HFF-Myc (cell line): ENCODE results near the gene CYP24A1.
"Not testable (repeated sequence)": the region's sequence is repeated elsewhere in the genome, so short reads cannot be mapped to it uniquely, and the experiment has no call there.

Experiments used
- DNase-seq: peaks from one replicate; pipeline ENCODE4 v3.0.0-alpha.2; 2011; ENCODE audit warnings: low read depth; ENCODE audit errors: extremely low read depth
- H3K4me3 ChIP-seq: replicated peaks from 2 replicates; pipeline ENCODE4 v1.5.1; 2011; ENCODE audit warnings: low read depth, mild to moderate bottlenecking, control low read depth, low read length
- TF ChIP-seq, protein P1 (sequence below): IDR thresholded peaks from 2 replicates; pipeline ENCODE4 v1.5.1; 2012; ENCODE audit warnings: mild to moderate bottlenecking, low read depth, low read length, control low read depth; ENCODE audit errors: missing control alignments

CYP24A1 gene

GRCh38 chr20:54134445-54135220 is 39.2 kb downstream of the CYP24A1 start:
- TF ChIP-seq, protein P1, sequence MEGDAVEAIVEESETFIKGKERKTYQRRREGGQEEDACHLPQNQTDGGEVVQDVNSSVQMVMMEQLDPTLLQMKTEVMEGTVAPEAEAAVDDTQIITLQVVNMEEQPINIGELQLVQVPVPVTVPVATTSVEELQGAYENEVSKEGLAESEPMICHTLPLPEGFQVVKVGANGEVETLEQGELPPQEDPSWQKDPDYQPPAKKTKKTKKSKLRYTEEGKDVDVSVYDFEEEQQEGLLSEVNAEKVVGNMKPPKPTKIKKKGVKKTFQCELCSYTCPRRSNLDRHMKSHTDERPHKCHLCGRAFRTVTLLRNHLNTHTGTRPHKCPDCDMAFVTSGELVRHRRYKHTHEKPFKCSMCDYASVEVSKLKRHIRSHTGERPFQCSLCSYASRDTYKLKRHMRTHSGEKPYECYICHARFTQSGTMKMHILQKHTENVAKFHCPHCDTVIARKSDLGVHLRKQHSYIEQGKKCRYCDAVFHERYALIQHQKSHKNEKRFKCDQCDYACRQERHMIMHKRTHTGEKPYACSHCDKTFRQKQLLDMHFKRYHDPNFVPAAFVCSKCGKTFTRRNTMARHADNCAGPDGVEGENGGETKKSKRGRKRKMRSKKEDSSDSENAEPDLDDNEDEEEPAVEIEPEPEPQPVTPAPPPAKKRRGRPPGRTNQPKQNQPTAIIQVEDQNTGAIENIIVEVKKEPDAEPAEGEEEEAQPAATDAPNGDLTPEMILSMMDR = no peak
- peak; percentile 50 for DNase-seq
- no peak overlapping the region for H3K4me3 ChIP-seq

GRCh38 chr20:54133434-54134427 is 40.1 kb downstream of the CYP24A1 start:
- TF ChIP-seq, protein P1 = no peak
- H3K4me3 ChIP-seq = no peak overlapping the region
- DNase-seq = no peak

DNA sequence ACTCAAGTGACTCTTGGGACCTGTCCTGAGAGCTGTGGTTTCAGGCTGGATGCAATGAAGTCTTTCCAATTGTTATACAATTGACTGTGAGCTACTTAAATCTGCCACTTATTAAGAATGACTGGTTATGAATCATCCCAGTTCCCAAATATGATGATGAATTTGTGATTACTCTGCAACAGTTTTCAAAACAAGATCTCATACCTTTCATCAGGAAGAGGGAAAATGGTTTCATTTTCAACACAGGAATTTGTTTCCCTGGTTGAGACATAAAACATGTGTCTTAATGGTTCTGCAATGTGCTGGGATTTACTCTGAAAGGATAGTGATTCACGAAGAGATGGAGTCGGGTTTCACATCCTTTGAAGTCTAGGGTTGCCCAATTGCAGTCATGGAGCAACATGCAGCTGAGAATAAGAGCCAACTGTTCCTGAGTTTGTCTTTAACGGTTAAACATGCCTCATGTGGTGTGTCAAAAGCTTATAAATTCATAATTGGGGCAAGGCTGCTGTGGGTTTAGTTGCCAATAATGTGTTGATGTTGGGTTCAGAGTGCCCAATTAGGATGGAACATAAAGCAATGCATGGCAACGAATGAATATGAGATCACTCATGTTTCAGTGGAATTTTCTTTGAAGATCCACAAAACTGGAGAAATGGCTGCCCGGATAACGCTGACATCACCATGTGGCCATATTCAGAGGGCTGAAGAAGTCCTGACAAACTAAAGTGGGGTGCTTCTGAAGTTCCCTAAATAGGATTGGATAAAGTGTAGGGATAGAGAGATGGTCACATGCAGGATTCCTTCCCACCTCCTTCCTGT is 41.0 kb downstream of the CYP24A1 start:
- H3K4me3 ChIP-seq = no peak overlapping the region
- TF ChIP-seq, protein P1 = no peak
- peak; percentile 96 for DNase-seq

GRCh38 chr20:54131675-54132611 is 41.8 kb downstream of the CYP24A1 start:
- DNase-seq = no peak
- TF ChIP-seq, protein P1 = no peak
- no peak overlapping the region for H3K4me3 ChIP-seq

- H3K4me3 ChIP-seq, DNase-seq: not testable (repeated sequence)
These were observed 42.7 kb downstream of the CYP24A1 start for GRCh38 chr20:54131125-54131524.

DNA sequence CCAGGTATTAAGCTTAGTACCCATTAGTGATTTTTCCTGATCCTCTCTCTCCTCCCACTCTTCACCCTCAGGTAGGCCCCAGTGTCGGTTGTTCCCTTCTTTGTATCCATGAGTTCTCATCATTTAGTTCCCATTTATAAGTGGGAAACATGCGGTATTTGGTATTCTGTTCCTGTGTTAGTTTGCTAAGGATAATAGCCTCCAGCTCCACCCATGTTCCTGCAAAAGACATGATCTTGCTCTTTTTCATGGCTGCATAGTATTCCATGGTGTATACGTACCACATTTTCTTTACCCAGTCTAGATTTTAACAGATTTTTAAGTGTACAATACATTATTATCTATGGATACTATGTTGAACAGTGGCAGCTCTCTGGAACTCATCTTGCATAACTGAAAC is 44.4 kb downstream of the CYP24A1 start:
- DNase-seq = no peak
- no peak overlapping the region for H3K4me3 ChIP-seq
- TF ChIP-seq, protein P1 = no peak
